T-helper 1 cell treated with Interleukin-12 subunit alpha and Interleukin-12 subunit beta and Interleukin-4 antibody, amounts not matched to agents 30 ng/mL and 1 ng/mL, for 36 hours (primary cell): ENCODE measurements around the gene MYO18B. TPM values are rescaled to one million over a fixed set of nuclear protein-coding genes. Genes with fewer than 3 reads are reported as not detected.

Experiments
- intact Hi-C: fragments of 100-400 bp; cut with micrococcal nuclease; formaldehyde crosslinking; loops from one replicate; pipeline ENCODE4 v1.15.1; 2024
- total RNA-seq: library from RNA; stranded (reverse); gene quantifications from 2 replicates; pipeline ENCODE4 v1.2.3, GENCODE V29; 2022

MYO18B gene
- total RNA-seq, 1 donor from 2014 or later: 1.2 TPM

GRCh38 chr22:25892678-25893077, 150.7 kb downstream of the MYO18B start:
- intact Hi-C loops: loop anchor here (1.0 kb wide), 1 partner anchor 439 kb away; no protein-coding TSS in a partner anchor

- intact Hi-C loops: no loop called here
Measured at GRCh38 chr22:25895678-25896077, 153.7 kb downstream of the MYO18B start.

- intact Hi-C loops: no loop called here
Measured at GRCh38 chr22:25896098-25896497, 154.1 kb downstream of the MYO18B start.

GRCh38 chr22:25896592-25896991, 154.6 kb downstream of the MYO18B start:
- intact Hi-C loops: no loop called here

GRCh38 chr22:25898707-25899365, 156.8 kb downstream of the MYO18B start:
- intact Hi-C loops: no loop called here

- intact Hi-C loops: no loop called here
Measured at GRCh38 chr22:25899566-25899965, 157.6 kb downstream of the MYO18B start.

GRCh38 chr22:25900390-25900789, 158.4 kb downstream of the MYO18B start:
- intact Hi-C loops: no loop called here

GRCh38 chr22:25900880-25901279, 158.9 kb downstream of the MYO18B start:
- intact Hi-C loops: no loop called here

- intact Hi-C loops: no loop called here
Measured at GRCh38 chr22:25902402-25902801, 160.4 kb downstream of the MYO18B start.

GRCh38 chr22:25903294-25903693, 161.3 kb downstream of the MYO18B start:
- intact Hi-C loops: no loop called here

GRCh38 chr22:25908212-25908611, 166.2 kb downstream of the MYO18B start:
- intact Hi-C loops: no loop called here

- intact Hi-C loops: no loop called here
Measured at GRCh38 chr22:25908755-25909154, 166.8 kb downstream of the MYO18B start.

GRCh38 chr22:25909614-25910387, 167.8 kb downstream of the MYO18B start:
- intact Hi-C loops: no loop called here

- intact Hi-C loops: no loop called here
Measured at GRCh38 chr22:25911243-25911972, 169.4 kb downstream of the MYO18B start.

GRCh38 chr22:25919452-25919851, 177.5 kb downstream of the MYO18B start:
- intact Hi-C loops: no loop called here

- intact Hi-C loops: no loop called here
Measured at GRCh38 chr22:25922141-25922540, 180.2 kb downstream of the MYO18B start.

- intact Hi-C loops: no loop called here
Measured at GRCh38 chr22:25923914-25924313, 181.9 kb downstream of the MYO18B start.

- intact Hi-C loops: no loop called here
Measured at GRCh38 chr22:25928038-25928437, 186.1 kb downstream of the MYO18B start.

- intact Hi-C loops: no loop called here
Measured at GRCh38 chr22:25929321-25929878, 187.4 kb downstream of the MYO18B start.

- intact Hi-C loops: no loop called here
Measured at GRCh38 chr22:25930083-25930482, 188.1 kb downstream of the MYO18B start.

GRCh38 chr22:25930788-25931310, 188.9 kb downstream of the MYO18B start:
- intact Hi-C loops: no loop called here
